GM19099 (cell line): Measurements from ENCODE around the gene CBLB.

Experiments used
- POLR2A ChIP-seq: IDR thresholded peaks from 3 replicates; pipeline ENCODE4 v1.6.1; 2011; ENCODE audit warnings: low read depth; ENCODE audit not compliant: insufficient read length; ENCODE audit errors: extremely low read depth

The CBLB gene

DNA sequence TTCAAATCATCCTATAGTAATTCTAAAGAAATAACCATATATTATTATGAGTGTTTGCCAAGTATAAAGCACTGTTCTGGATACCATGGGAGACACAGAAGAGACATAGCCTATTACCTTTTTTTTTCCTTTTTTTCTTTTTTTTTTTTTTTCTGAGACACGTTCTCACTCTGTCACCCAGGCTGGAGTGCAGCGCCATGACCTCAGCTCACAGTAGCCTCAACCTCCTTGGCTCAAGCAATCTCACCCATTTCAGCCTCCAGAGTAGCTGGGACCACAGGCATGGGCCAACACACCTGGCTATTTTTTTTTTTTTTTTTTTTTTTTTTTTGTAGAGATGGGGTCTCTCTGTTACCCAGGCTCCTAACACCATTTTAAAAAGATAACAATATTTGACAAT lies 30.9 kb downstream of the CBLB start:
- no peak for TF ChIP-seq POLR2A

DNA sequence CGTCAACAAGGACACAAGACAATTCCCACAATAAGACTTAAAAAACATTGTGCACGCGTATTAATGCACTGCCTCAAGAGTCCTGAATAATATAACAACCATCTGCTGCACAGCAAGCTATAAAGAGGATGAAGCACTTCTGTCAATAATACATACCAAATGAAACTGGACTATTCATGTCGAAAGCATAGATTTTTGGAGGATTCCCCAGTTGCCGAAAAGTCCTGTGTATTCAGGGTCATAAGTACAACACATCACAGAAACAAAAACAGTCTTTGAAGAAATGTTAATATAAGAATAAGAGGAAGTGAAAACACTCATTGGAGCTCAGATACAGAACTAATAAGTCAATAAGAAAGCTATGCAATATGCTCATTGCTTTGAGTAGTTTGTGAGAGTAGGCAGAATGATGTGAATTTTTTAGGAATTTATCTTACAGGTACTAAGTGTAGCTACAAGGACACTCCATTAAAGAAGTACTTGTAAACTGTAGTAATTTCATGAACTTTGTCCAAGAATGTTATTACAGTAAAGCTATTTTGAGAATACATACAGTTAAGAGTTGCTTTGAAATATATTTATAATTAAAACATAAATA lies 31.6 kb downstream of the CBLB start:
- TF ChIP-seq POLR2A: no peak

DNA sequence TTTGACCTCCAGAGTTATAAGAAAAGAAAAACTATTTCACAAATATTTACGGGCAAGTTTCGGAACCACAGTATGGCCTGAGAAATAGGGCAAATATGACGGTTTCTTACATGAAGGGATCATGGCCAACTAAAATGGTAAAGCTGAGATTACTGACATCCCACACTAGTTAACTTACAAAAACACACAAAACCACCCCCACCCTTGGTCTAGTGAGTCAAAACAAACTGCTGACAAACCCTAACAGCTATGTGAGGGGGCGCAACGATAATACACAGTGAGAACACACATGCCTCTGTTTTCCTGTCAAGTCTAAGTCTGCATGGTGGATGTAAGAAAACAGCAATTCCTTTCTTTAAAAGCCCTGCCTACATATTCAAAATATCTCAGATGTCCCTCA lies 32.3 kb downstream of the CBLB start:
- no peak for TF ChIP-seq POLR2A

GRCh38 chr3:105835606-105836005 lies 33.2 kb downstream of the CBLB start:
- TF ChIP-seq POLR2A: no peak

DNA sequence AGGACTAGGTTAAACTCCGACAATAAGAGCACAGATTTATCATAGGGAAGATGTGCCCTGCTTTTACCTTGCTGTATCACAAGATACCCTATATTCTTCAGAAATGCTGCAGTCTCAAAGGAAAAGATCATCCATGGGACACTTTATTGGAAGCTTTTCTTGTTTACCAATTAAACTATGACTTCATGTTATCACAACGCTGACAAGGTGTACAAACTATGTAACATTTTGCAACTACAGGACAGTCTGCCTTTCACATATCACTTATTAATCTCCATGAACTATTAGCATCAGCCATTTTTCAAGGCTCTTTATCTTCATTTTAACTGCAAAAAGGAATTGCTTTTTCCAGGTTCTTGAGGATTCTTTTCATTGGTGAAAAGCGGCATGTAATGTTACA lies 34.0 kb downstream of the CBLB start:
- TF ChIP-seq POLR2A: no peak

DNA sequence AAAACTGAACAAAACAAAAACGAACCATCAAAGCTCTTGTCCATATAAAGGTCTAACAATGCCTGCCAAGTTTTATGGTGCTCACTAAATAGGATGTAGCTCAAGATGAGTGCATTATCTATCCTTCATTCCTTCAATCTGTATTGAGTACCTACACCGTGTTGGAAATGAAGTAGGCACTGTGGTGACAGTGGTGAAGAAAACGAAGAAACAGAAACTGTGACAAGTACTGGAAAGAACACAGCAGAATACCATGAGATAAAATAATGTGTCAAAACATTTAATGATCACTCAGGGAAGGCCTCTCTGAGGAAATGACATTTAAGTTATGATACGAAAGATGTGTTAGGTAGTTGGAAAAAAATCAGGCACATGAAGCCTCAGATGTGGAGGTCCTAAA lies 36.2 kb downstream of the CBLB start:
- TF ChIP-seq POLR2A: no peak

DNA sequence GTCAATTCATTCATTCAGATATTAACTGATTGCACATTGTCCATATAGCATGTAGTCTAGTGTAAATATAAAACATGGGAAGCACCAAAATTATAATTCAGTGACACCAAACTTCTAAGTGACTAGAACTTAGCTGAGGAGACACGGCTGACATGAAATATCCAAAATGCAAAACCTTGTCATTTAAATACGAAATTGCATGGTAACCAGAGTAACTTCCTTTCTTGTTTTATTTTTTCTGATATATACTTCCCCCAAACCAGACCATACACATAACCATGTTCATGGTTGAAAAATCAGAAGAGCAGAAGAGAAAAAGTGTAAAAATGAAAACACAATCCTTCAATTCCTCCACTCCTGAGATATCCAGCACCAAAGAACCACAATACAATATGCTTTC lies 38.0 kb downstream of the CBLB start:
- no peak for TF ChIP-seq POLR2A

DNA sequence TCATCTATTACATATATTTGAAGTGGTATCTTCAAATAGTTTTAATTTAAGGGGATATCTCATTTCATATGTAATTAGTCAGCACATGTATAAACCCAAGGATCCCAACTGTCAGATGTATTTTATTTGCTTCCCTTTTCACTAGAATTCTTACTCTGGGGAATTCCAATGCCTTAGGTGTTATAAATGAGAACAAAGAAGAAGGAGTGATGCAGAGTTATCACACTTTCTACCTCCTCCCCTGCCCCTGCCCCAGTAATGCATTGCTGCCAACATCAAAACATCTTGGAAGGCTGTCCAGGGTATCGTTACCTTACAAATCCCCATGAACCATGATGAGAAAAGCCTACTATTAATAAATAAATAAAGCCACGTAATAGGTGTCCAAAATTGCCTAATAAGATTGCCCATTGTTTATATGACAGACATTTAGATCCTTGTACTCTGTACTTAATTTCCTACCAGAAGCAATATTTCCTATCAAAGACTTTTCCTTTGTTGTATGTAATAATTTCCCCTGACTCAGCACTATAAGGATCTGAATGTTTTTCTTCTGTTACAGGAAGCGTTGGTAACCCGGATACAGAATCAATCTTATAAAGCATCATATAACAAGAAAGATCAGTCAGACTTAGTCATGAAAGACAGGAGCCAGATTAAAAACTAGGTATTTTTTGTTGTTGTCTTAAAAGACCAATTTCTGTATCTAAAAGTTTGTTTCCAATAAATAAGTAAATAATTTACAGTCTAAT lies 38.8 kb downstream of the CBLB start:
- no peak for TF ChIP-seq POLR2A

- no peak for TF ChIP-seq POLR2A
Observed at GRCh38 chr3:105829229-105829628, 39.6 kb downstream of the CBLB start.

DNA sequence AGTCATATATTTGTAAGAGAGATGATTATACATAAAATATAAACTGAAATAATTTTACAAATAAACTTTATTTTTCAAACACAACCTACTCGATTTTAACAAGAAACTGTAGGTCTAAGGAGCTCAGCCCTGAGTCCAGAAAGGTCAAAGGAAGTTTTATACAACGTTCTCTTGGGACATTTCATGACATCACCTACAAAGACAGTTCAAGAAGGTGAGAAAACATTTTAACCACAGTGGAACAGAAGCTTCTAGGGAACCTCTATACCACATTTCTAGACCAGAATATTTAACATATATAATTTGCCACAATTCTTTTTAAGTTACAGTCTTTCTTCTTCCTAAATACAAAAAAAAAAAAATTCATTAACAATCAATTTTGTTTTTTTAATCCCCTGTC lies 40.1 kb downstream of the CBLB start:
- TF ChIP-seq POLR2A: no peak

- no peak for TF ChIP-seq POLR2A
Observed at GRCh38 chr3:105827959-105828358, 40.9 kb downstream of the CBLB start.

GRCh38 chr3:105826778-105827634 lies 41.8 kb downstream of the CBLB start:
- no peak for TF ChIP-seq POLR2A

GRCh38 chr3:105824129-105824528 lies 44.7 kb downstream of the CBLB start:
- TF ChIP-seq POLR2A: no peak

- no peak for TF ChIP-seq POLR2A
Observed at GRCh38 chr3:105823149-105823867, 45.5 kb downstream of the CBLB start.
